GM08714 (cell line): ENCODE measurements around the gene FOCAD.

ENCODE experiments used
- H3K4me3 ChIP-seq: fragments of 200-500 bp; sonication (Bioruptor generic); 2 replicates; pipeline ENCODE4 v1.5.1; 2014; ENCODE audit warnings: mild to moderate bottlenecking, low read length, inconsistent platforms
- ZNF274 ChIP-seq: IDR thresholded peaks from 2 replicates; pipeline ENCODE4 v1.6.1; 2012; ENCODE audit warnings: mild to moderate bottlenecking, low read depth, low read length

The FOCAD gene

GRCh38 chr9:20783057-20784038 is 99.3 kb downstream of the FOCAD start:
- no peak for TF ChIP-seq ZNF274
- H3K4me3 ChIP-seq, result no peak overlapping the region

- H3K4me3 ChIP-seq, result no peak overlapping the region
- no peak for TF ChIP-seq ZNF274
Measured at GRCh38 chr9:20784196-20784595, 100.1 kb downstream of the FOCAD start.

DNA sequence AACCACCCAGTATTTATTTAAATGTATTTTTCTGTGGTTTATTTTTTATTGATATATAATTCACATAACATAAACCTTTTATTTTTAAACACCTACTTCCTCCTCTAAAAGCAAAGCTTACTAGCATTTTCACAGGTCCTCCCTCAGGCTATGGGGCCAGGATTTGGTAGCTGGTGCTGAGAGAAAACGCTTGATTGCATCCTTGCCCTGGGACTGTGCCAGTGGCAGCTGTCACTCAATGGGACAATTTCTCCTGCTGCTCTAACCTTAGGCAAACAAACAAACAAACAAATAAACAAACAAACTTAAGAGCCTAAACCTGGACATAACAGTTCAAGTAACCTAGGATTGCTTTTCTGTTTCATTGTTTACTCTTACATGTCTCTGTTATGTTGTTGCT is 102.7 kb downstream of the FOCAD start:
- TF ChIP-seq ZNF274, result no peak
- no peak overlapping the region for H3K4me3 ChIP-seq

- H3K4me3 ChIP-seq, result no peak overlapping the region
- TF ChIP-seq ZNF274, result no peak
Measured at GRCh38 chr9:20788526-20789451, 104.7 kb downstream of the FOCAD start.

DNA sequence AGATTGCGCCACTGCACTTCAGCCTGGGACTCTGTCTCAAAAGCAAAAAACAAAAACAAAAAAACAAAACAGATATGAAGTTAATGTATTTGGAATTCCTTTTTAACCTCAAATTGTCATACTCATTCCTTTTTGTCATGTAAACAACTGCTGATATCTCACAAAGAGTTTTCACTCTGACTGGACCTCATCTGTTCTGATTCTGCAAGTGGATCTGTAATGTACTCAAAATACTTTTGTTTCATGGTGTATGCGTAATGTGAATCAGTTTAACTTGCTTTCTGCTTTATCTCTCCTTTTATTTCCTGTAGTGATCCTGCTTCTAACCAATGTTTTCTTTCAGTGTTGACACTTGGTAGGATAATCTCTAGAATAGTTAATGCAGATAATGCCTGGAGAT is 106.7 kb downstream of the FOCAD start:
- no peak for TF ChIP-seq ZNF274
- H3K4me3 ChIP-seq, result no peak overlapping the region

GRCh38 chr9:20791682-20792081 is 107.6 kb downstream of the FOCAD start:
- no peak for TF ChIP-seq ZNF274
- H3K4me3 ChIP-seq, result no peak overlapping the region

- TF ChIP-seq ZNF274, result no peak
- no peak overlapping the region for H3K4me3 ChIP-seq
Measured at GRCh38 chr9:20804489-20805250, 120.6 kb downstream of the FOCAD start.

DNA sequence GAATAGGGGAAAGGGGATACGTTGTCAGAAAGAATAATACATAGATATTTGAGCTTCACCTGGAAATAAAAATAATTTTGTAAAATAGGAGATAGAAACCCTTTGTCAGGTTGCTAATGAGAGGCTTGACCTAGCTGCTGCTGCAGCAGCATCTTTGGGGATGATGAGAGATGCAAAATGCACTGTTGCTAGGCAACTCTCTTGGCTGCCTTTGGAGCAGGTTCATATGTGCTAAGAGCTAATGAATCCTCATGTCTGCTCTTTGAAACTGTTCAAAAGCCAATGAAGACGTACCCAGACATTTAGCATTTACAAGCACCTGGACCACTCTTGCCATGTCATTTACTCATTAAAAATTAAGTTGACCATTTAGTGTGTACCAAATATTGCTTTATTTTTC is 121.7 kb downstream of the FOCAD start:
- no peak for TF ChIP-seq ZNF274
- no peak overlapping the region for H3K4me3 ChIP-seq

GRCh38 chr9:20808002-20808401 is 123.9 kb downstream of the FOCAD start:
- TF ChIP-seq ZNF274, result no peak
- H3K4me3 ChIP-seq, result no peak overlapping the region

DNA sequence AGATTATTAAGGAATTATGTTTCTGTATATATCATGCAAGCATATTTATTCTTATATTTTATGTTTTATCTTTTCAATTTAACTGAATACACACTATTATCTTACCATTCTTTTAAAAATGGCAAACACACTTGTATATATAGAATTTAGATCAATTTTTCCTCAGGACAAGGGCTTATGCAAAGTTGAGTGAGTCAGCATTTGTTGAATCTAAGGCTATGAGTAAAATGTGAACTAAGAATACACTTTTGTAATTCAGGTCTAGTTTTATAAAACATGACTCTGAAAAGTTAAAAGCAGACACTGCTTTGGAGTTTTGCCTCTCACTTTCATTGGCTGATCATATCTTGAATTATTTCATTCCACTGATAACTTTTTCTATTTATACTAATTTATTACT is 127.8 kb downstream of the FOCAD start:
- H3K4me3 ChIP-seq, result no peak overlapping the region
- TF ChIP-seq ZNF274, result no peak

GRCh38 chr9:20815923-20816703 is 132.1 kb downstream of the FOCAD start:
- H3K4me3 ChIP-seq, result no peak overlapping the region
- TF ChIP-seq ZNF274, result no peak

- no peak for TF ChIP-seq ZNF274
- no peak overlapping the region for H3K4me3 ChIP-seq
Measured at GRCh38 chr9:20823051-20823450, 139.0 kb downstream of the FOCAD start.

DNA sequence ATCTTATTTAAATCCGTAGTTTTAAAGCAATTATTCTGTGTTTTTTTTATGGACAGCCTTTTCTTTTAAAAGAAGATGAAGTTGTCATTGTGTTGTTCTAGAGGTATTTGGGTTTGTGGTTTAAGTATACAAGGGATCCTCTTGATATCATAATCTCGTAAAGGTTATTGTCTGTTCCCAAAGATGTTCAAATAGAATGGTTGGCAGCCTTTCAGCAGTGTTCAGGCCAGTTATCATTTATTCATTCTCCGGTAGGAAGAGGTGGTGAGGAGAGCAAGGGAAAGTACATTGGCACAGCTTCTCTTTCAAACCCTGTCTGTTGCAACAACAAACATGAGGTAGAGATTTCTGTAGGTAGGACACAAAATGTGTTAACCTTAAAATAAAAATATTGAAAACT is 147.0 kb downstream of the FOCAD start:
- H3K4me3 ChIP-seq, result no peak overlapping the region
- TF ChIP-seq ZNF274, result no peak
